RWPE1 (cell line): ENCODE measurements around the gene DCUN1D2.

ENCODE experiments used
- CTCF ChIA-PET: fragments of 350-600 bp; sonication (Branson Sonifier 250); formaldehyde crosslinking; extraction: SDS; loops from one replicate; lab custom pipeline; 2021; lab: Yijun Ruan, JAX
- POLR2A ChIA-PET: fragments of 400-600 bp; formaldehyde crosslinking; extraction: SDS; loops from one replicate; lab custom pipeline; 2020; ENCODE audit warnings: antibody characterized with exemption; ENCODE audit not compliant: low non-redundant PET; lab: Yijun Ruan, JAX
- DNase-seq: peaks from one replicate; pipeline ENCODE4 v3.0.0; 2012; ENCODE audit warnings: low spot score
- H3K27ac ChIP-seq: fragments of 450-650 bp; 2 replicates; pipeline ENCODE4 v1.5.1; 2017
- CTCF ChIP-seq: fragments of 450-650 bp; conservative IDR thresholded peaks from 2 replicates; pipeline ENCODE4 v1.5.1; 2017; ENCODE audit warnings: low read depth, mild to moderate bottlenecking

DCUN1D2 gene

DNA sequence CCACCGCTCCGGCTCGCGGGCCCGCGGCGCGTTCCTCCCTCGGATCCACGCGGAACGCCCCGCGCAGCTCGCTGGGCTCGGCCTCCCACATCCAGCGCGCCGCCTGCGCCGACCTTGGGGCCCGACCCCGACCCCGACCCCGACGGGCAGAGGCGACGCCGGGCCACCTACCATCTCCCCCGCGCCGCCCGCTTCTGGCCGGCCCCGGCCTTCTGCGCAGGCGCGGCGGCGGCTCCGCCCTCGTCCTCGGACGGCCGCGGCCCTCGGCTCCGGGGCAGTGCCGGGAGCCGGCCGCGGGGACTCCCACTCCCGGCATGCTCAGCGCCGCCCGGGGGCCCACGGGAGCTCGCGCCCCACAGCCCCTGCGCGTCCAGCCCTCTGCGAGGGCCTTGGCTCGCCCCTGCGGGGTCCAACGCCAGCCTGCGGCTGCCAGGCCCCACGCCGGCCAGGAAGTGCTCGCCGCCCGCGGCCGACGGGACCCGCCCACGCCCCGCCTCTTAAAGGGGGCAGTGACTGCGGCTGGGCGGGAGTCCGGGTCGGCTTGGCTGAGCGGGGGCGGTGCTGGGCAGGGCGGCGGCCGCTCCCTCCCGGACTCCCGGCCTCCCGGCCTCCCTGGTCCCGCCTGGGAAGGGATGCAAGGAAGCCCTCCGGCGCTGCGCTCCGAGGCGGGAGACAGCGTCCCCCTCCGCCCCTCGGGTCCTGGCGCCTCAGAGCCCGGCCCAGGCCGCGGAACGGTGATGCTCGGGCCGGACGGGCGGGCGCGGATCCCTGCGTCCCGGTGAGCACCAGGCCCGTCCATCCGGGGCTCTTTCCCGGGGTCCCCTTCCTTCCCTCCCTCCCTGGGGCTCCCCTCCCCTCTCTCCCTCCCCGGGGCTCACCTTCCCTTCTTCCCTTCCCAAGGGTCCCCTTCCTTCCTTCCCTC is at the start of gene DCUN1D2:
TSS of gene DCUN1D2 (minus strand) at position 216 of the 922 bp plus-strand sequence. CDS start at position 174, 42 bp downstream.
- H3K27ac ChIP-seq: peak within 1 kb of the TSS; percentile 90
- POLR2A ChIA-PET: interaction anchor here (0.6 kb wide), 1 partner anchor 13 kb away, joined by 3 read pairs; no protein-coding TSS in a partner anchor
- no peak for TF ChIP-seq CTCF
- DNase-seq: peak; percentile 94
- CTCF ChIA-PET: no interaction called here

DNA sequence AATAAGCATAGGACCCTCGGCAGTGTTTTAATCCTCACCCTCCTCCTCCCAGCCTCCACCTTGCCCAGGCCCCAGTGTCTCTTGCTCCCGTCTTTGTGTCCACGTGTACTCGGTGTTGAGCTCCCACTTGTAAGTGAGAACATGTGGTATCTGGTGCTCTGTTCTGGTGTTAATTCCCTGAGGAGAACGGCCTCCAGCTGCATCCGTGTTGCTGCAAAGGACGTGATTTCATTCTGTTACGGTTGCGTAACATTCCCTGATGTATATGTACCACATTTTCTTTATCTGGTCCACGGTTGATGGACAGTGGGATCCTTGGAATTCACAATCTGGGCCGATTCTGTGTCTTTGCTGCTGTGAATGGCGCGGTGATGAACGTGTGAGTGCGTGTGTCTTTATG is 49.3 kb upstream of the DCUN1D2 start:
- CTCF ChIA-PET: no interaction called here
- no peak overlapping the region for H3K27ac ChIP-seq
- no peak for TF ChIP-seq CTCF
- no peak for DNase-seq
- POLR2A ChIA-PET: no interaction called here

DNA sequence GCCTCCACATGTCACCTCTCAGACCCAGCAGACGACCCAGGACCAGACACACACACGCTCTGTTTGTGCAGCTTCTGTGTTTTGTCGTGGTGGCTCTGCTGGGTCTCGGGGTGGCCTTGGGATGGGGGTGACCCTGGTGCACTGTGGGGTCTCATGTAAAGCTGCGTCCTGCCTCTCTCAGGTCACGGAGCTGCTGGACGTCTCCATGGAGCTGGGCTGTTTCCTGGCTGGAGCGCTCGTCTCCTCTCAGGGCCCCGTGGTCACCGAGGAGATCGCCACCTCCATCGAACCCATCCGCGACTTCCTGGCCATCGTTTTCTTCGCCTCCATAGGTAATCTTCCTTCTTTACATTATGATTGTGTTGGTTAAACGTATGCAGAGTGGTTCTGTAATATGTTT is 48.7 kb upstream of the DCUN1D2 start:
- CTCF ChIA-PET: no interaction called here
- POLR2A ChIA-PET: no interaction called here
- DNase-seq: no peak
- no peak overlapping the region for H3K27ac ChIP-seq
- TF ChIP-seq CTCF: no peak

DNA sequence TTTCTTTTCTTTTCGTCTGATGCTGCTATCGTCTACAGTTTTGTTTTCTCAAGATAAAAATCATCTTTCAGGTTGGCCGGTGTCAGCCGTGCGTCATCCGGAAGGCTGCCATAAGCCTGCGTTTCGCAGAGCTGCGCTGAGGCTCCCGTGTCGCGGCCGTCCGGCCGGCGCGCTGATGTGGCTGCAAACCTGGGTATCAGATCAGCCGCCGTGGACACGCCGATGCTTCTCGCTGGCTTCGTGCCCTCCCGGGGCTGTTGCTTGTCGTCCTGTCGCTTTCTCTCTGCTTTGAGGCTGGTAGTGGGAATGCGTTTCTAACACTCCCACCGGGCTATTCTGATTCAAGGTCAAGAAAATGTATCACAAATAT is 48.2 kb upstream of the DCUN1D2 start:
- no peak for DNase-seq
- ChIA-PET CTCF (no interaction called here), POLR2A (no interaction called here)

GRCh38 chr13:113537909-113538688 is 47.6 kb upstream of the DCUN1D2 start:
- TF ChIP-seq CTCF: no peak
- CTCF ChIA-PET: no interaction called here
- no peak for DNase-seq
- H3K27ac ChIP-seq: no peak overlapping the region
- POLR2A ChIA-PET: no interaction called here

More for the DNA sequence above, 48.2 kb upstream of the DCUN1D2 start:
- H3K27ac ChIP-seq: no peak overlapping the region
- TF ChIP-seq CTCF: no peak

- no peak overlapping the region for H3K27ac ChIP-seq
- POLR2A ChIA-PET: no interaction called here
Measured at GRCh38 chr13:113537205-113537604, 46.7 kb upstream of the DCUN1D2 start.

More at GRCh38 chr13:113537205-113537604, 46.7 kb upstream of the DCUN1D2 start:
- no peak for TF ChIP-seq CTCF
- CTCF ChIA-PET: no interaction called here
- DNase-seq: no peak
